Measurements from ENCODE around the gene POLD1. TPM values are rescaled to one million over a fixed set of nuclear protein-coding genes. Genes with fewer than 3 reads are reported as not detected.

POLD1 gene
- polyA plus RNA-seq, 2 donors, result 27.4 to 48.3 TPM

- H3K4me1 ChIP-seq (ENCODE audit: control insufficient read depth in 2 of 2, insufficient read depth in 2 of 2, low read length in 1 of 2), result peaks cover 0 to 2% of the 10 kb centered on the region in 2 donors
- no peak overlapping the region for H3K4me3 ChIP-seq (ENCODE audit: low read depth in 1 of 2, low read length in 2 of 2)
- 25 to 29% methylated on average over 28 of the region's 28 CpGs for WGBS, 2 donors
- H3K27ac ChIP-seq (ENCODE audit: low read depth in 2 of 2, low read length in 1 of 2), result no peak overlapping the region
- no peaks in the 10 kb centered on the region for H3K36me3 ChIP-seq (ENCODE audit: control insufficient read depth in 2 of 2, insufficient read depth in 2 of 2, low read length in 1 of 2)
- no peaks in the 10 kb centered on the region for H3K9me3 ChIP-seq (ENCODE audit: control insufficient read depth in 2 of 2, insufficient read depth in 1 of 2, low read depth in 1 of 2, low read length in 1 of 2)
- no peaks in the 10 kb centered on the region for H3K27me3 ChIP-seq (ENCODE audit: control insufficient read depth in 1 of 2, insufficient read depth in 2 of 2, low read length in 2 of 2)
These were observed 77.1 kb downstream of the POLD1 start for GRCh38 chr19:50461066-50461875.

DNA sequence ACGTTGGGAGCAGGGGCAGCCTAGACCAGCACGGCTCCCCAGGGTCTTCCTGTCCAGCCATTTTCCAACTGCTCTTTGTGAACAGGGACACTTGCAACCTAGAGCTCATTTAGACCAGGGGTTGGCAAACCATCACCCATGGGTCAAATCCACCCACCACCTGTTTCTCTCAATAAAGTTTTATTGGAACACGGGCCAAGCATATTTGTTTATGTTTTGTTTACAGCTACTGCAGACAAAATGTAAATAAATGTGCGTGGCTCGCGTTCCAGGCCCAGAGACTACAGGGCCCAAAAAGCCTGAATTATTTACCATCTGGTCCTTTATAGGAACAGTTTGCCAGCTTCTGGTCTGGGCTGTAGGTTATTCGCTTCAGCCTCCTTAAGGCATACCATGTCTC lies 78.8 kb downstream of the POLD1 start:
- H3K27ac ChIP-seq (ENCODE audit: low read depth in 2 of 2, low read length in 1 of 2), result no peak overlapping the region
- H3K36me3 ChIP-seq (ENCODE audit: control insufficient read depth in 2 of 2, insufficient read depth in 2 of 2, low read length in 1 of 2), result no peaks in the 10 kb centered on the region
- H3K4me3 ChIP-seq (ENCODE audit: low read depth in 1 of 2, low read length in 2 of 2), result no peak overlapping the region
- H3K4me1 ChIP-seq (ENCODE audit: control insufficient read depth in 2 of 2, insufficient read depth in 2 of 2, low read length in 1 of 2), result peaks cover 0 to 2% of the 10 kb centered on the region in 2 donors
- H3K9me3 ChIP-seq (ENCODE audit: control insufficient read depth in 2 of 2, insufficient read depth in 1 of 2, low read depth in 1 of 2, low read length in 1 of 2), result no peaks in the 10 kb centered on the region
- 73 to 74% methylated on average over 7 of the region's 7 CpGs for WGBS, 2 donors
- H3K27me3 ChIP-seq (ENCODE audit: control insufficient read depth in 1 of 2, insufficient read depth in 2 of 2, low read length in 2 of 2), result no peaks in the 10 kb centered on the region

DNA sequence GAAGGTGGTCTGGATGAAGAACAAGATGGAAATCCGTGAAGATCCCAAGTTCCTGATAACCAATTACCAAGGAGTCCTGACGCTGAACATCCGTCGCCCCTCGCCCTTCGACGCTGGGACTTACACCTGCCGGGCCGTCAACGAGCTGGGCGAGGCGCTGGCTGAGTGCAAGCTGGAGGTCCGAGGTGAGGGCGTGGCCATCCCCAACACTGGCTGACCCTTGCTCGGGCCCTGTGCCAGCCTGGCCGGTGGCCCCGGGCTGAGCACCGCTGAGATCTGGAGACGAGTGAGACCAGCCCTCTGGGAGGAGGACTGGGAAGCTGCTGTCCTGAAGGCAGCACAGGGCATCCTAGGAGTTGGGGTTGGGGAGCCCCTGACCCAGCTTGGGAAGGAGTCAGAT lies 80.2 kb downstream of the POLD1 start:
- H3K4me3 ChIP-seq (ENCODE audit: low read depth in 1 of 2, low read length in 2 of 2), result no peak overlapping the region
- peaks cover 0 to 2% of the 10 kb centered on the region in 2 donors for H3K4me1 ChIP-seq (ENCODE audit: control insufficient read depth in 2 of 2, insufficient read depth in 2 of 2, low read length in 1 of 2)
- WGBS, 2 donors, result 66 to 75% methylated on average over 19 of the region's 19 CpGs
- no peaks in the 10 kb centered on the region for H3K9me3 ChIP-seq (ENCODE audit: control insufficient read depth in 2 of 2, insufficient read depth in 1 of 2, low read depth in 1 of 2, low read length in 1 of 2)
- H3K36me3 ChIP-seq (ENCODE audit: control insufficient read depth in 2 of 2, insufficient read depth in 2 of 2, low read length in 1 of 2), result no peaks in the 10 kb centered on the region
- H3K27ac ChIP-seq (ENCODE audit: low read depth in 2 of 2, low read length in 1 of 2), result no peak overlapping the region
- no peaks in the 10 kb centered on the region for H3K27me3 ChIP-seq (ENCODE audit: control insufficient read depth in 1 of 2, insufficient read depth in 2 of 2, low read length in 2 of 2)

DNA sequence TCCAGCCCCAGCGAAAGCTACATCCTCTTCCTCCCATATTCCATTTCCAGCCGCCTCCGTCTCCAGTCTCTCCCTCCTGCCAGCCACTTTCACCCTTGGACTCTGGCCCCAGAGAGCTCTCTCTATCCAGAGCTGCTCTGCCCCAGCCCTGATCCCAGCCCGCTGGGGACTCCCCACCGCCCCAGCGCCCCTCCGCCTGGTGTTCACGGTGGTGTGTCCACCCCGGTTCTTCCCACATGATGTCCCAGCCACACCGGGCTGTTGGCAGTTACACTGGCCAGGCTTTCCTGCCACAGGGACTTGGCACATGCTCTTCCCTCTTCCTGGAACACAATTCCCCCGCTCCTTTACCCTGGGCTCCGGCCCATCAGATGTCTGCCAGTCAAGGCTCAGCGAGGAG lies 80.9 kb downstream of the POLD1 start:
- Histone ChIP-seq H3K27me3 (ENCODE audit: control insufficient read depth in 1 of 2, insufficient read depth in 2 of 2, low read length in 2 of 2) (no peaks in the 10 kb centered on the region), H3K27ac (ENCODE audit: low read depth in 2 of 2, low read length in 1 of 2) (no peak overlapping the region), H3K9me3 (ENCODE audit: control insufficient read depth in 2 of 2, insufficient read depth in 1 of 2, low read depth in 1 of 2, low read length in 1 of 2) (no peaks in the 10 kb centered on the region), H3K4me3 (ENCODE audit: low read depth in 1 of 2, low read length in 2 of 2) (no peak overlapping the region), H3K36me3 (ENCODE audit: control insufficient read depth in 2 of 2, insufficient read depth in 2 of 2, low read length in 1 of 2) (no peaks in the 10 kb centered on the region), H3K4me1 (ENCODE audit: control insufficient read depth in 2 of 2, insufficient read depth in 2 of 2, low read length in 1 of 2) (peaks cover 0 to 2% of the 10 kb centered on the region in 2 donors)
- 84 to 88% methylated on average over 13 of the region's 13 CpGs for WGBS, 2 donors

DNA sequence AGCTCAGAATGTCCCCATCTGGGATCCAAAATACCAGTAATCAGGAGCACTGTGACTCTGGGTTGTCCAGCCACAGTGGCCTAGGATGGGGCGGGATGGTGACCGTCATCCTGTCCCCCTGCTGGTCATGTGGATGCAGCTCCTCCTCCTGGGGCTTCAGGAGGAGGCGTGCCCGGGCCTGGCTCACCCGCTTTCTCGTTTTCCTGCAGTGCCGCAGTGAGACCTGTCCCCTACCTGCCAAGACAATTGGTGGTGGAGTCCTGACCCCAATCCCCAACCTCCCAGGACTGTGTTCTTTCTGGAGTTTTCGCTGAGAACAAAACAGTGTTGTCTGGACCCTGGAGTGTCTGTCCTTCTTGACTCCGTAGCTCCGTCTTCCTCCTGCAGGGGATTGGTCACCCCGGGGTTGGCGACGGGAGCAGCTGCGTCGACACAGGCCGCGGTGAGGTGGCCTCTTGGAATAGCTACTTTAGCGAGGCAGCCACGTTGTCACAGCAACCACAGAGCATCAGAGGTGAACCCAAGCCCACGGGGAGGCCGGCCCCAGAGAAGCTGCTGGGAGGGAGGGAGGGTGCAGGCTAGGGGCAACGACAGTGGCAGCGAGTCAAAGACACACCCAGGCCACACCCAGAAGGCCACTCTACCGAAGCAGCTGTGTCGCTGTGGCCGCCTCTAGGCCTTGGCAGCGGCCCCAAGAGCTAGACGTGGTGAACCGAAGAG lies 82.0 kb downstream of the POLD1 start:
- no peaks in the 10 kb centered on the region for H3K36me3 ChIP-seq (ENCODE audit: control insufficient read depth in 2 of 2, insufficient read depth in 2 of 2, low read length in 1 of 2)
- no peak overlapping the region for H3K4me3 ChIP-seq (ENCODE audit: low read depth in 1 of 2, low read length in 2 of 2)
- no peaks in the 10 kb centered on the region for H3K9me3 ChIP-seq (ENCODE audit: control insufficient read depth in 2 of 2, insufficient read depth in 1 of 2, low read depth in 1 of 2, low read length in 1 of 2)
- 42 to 44% methylated on average over 29 of the region's 29 CpGs for WGBS, 2 donors
- no peak overlapping the region for H3K27ac ChIP-seq (ENCODE audit: low read depth in 2 of 2, low read length in 1 of 2)
- H3K27me3 ChIP-seq (ENCODE audit: control insufficient read depth in 1 of 2, insufficient read depth in 2 of 2, low read length in 2 of 2), result no peaks in the 10 kb centered on the region
- peaks cover 0 to 2% of the 10 kb centered on the region in 2 donors for H3K4me1 ChIP-seq (ENCODE audit: control insufficient read depth in 2 of 2, insufficient read depth in 2 of 2, low read length in 1 of 2)

DNA sequence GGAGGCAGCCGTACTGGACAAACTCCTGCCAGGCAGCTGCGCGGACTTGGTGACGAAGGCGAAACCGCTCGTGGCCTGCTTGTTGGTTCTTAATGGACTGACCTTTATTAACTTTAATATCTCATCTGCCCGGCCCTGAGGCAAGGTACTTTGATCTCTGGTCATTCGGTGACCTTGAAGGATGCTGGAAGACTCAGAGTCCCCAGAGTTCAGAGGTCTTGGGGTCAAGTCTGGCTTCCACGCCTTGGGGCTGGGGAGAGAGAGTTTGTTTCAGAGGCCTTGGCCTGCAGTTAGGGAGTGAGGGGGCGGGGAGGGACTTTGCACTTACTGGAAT lies 82.5 kb downstream of the POLD1 start:
- H3K9me3 ChIP-seq (ENCODE audit: control insufficient read depth in 2 of 2, insufficient read depth in 1 of 2, low read depth in 1 of 2, low read length in 1 of 2), result no peaks in the 10 kb centered on the region
- H3K27ac ChIP-seq (ENCODE audit: low read depth in 2 of 2, low read length in 1 of 2), result no peak overlapping the region
- no peaks in the 10 kb centered on the region for H3K27me3 ChIP-seq (ENCODE audit: control insufficient read depth in 1 of 2, insufficient read depth in 2 of 2, low read length in 2 of 2)
- no peaks in the 10 kb centered on the region for H3K36me3 ChIP-seq (ENCODE audit: control insufficient read depth in 2 of 2, insufficient read depth in 2 of 2, low read length in 1 of 2)
- WGBS, 2 donors, result 63 to 64% methylated on average over 11 of the region's 11 CpGs
- H3K4me3 ChIP-seq (ENCODE audit: low read depth in 1 of 2, low read length in 2 of 2), result no peak overlapping the region
- H3K4me1 ChIP-seq (ENCODE audit: control insufficient read depth in 2 of 2, insufficient read depth in 2 of 2, low read length in 1 of 2), result peaks cover 0 to 2% of the 10 kb centered on the region in 2 donors

DNA sequence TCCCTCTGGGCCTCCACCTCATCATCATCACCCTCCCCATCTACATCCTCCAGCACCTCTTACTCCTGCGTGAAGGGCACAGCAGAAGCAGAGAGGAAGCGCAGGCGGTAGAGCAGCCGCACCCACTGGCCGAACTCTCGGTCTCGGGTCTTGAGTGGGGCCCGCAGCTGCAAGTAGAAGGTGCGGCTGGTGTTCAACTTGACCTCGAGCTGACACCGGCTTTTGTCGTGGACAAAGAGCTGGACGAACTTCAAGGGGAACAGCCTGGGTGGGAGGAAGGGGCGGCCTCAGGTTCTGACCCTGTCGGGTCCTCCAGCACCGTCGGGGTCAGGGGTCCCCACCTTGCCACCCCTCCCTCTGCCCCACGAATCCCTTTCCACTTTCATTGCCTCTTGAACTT lies 83.4 kb downstream of the POLD1 start:
- H3K9me3 ChIP-seq (ENCODE audit: control insufficient read depth in 2 of 2, insufficient read depth in 1 of 2, low read depth in 1 of 2, low read length in 1 of 2), result no peaks in the 10 kb centered on the region
- H3K4me3 ChIP-seq (ENCODE audit: low read depth in 1 of 2, low read length in 2 of 2), result no peak overlapping the region
- H3K4me1 ChIP-seq (ENCODE audit: control insufficient read depth in 2 of 2, insufficient read depth in 2 of 2, low read length in 1 of 2), result peaks cover 0 to 2% of the 10 kb centered on the region in 2 donors
- 74 to 80% methylated on average over 18 of the region's 18 CpGs for WGBS, 2 donors
- no peaks in the 10 kb centered on the region for H3K27me3 ChIP-seq (ENCODE audit: control insufficient read depth in 1 of 2, insufficient read depth in 2 of 2, low read length in 2 of 2)
- no peak overlapping the region for H3K27ac ChIP-seq (ENCODE audit: low read depth in 2 of 2, low read length in 1 of 2)
- H3K36me3 ChIP-seq (ENCODE audit: control insufficient read depth in 2 of 2, insufficient read depth in 2 of 2, low read length in 1 of 2), result no peaks in the 10 kb centered on the region

Other genes starting within 250 kb of the POLD1 start
- gene IZUMO2, start 221.1 kb upstream of the POLD1 start, polyA plus RNA-seq, result not detected
- gene MYH14, start 180.7 kb upstream of the POLD1 start, polyA plus RNA-seq, result 100 to 1,000 TPM in 1 of 2 donors, 10 to 100 TPM in 1; 72.9 to 110 TPM
- under 1 TPM; 0.45 to 0.81 TPM for gene KCNC3, start 55.0 kb upstream of the POLD1 start, polyA plus RNA-seq
- gene NAPSA, start 18.7 kb upstream of the POLD1 start, polyA plus RNA-seq, result 1 to 10 TPM in 1 of 2 donors, under 1 TPM in 1; 0.28 to 1.5 TPM
- 10 to 100 TPM; 50.3 to 55.0 TPM for gene NR1H2, start 7.9 kb upstream of the POLD1 start, polyA plus RNA-seq
- gene SPIB, start 34.6 kb downstream of the POLD1 start, polyA plus RNA-seq, result under 1 TPM; 0.06 to 0.22 TPM
- gene MYBPC2, start 48.5 kb downstream of the POLD1 start, polyA plus RNA-seq, result under 1 TPM in 1 of 2 donors, not detected in 1; 0.12 TPM
- gene EMC10, start 92.2 kb downstream of the POLD1 start, polyA plus RNA-seq, result 10 to 100 TPM; 41.9 to 62.9 TPM
- gene GARIN5A, start 92.5 kb downstream of the POLD1 start, polyA plus RNA-seq, result 1 to 10 TPM; 1.3 to 1.4 TPM
- 10 to 100 TPM; 39.4 to 54.5 TPM for gene JOSD2, start 126.8 kb downstream of the POLD1 start, polyA plus RNA-seq
- not detected for gene ASPDH, start 129.6 kb downstream of the POLD1 start, polyA plus RNA-seq
- under 1 TPM; 0.65 to 0.92 TPM for gene LRRC4B, start 184.1 kb downstream of the POLD1 start, polyA plus RNA-seq